H1 (cell line): ENCODE measurements around the gene DHDDS. TPM values are rescaled to one million over a fixed set of nuclear protein-coding genes. Genes with fewer than 3 reads are reported as not detected.

ENCODE experiments used
- CTCF ChIA-PET: fragments of 300-600 bp; sonication (Branson Sonifier 250); formaldehyde crosslinking; loops from one replicate; lab custom pipeline; 2021; ENCODE audit not compliant: partially characterized antibody; lab: Charles Lee
- POLR2A ChIA-PET: fragments of 300-600 bp; sonication (Branson Sonifier 250); formaldehyde crosslinking; loops from one replicate; lab custom pipeline; 2021; ENCODE audit warnings: inconsistent platforms; ENCODE audit not compliant: partially characterized antibody; lab: Charles Lee
- DNase-seq, 2 experiments: peaks; one replicate each; pipeline versions ENCODE4 v3.0.0 to v3.0.0-alpha.2; 2010 to 2022; ENCODE audit warnings: low spot score in 2 of 2, low read depth in 1 of 2, mixed read lengths in 1 of 2
- FAIRE-seq: peaks from 2 replicates; lab custom pipeline; 2011; peaks lifted over from hg19 to GRCh38; lab: Jason Lieb, UNC
- H2AFZ ChIP-seq: 2 replicates; pipeline ENCODE4 v1.8.1; 2012; ENCODE audit warnings: low read length, inconsistent platforms
- H2AK5ac ChIP-seq: 2 replicates; pipeline ENCODE4 v1.6.1; 2013; ENCODE audit warnings: low read depth, low read length
- H2BK120ac ChIP-seq: replicated peaks from 2 replicates; pipeline ENCODE3; 2013; ENCODE audit warnings: low read depth, low read length, inconsistent platforms
- H2BK12ac ChIP-seq: 2 replicates; pipeline ENCODE4 v1.6.1; 2013; ENCODE audit warnings: low read depth, low read length
- H2BK15ac ChIP-seq: 2 replicates; pipeline ENCODE4 v1.6.1; 2013; ENCODE audit warnings: low read length
- H2BK20ac ChIP-seq: 2 replicates; pipeline ENCODE4 v1.6.1; 2013; ENCODE audit warnings: low read length
- H2BK5ac ChIP-seq: 2 replicates; pipeline ENCODE4 v1.6.1; 2013; ENCODE audit warnings: low read depth, low read length
- H3K14ac ChIP-seq: 2 replicates; pipeline ENCODE4 v1.6.1; 2013; ENCODE audit warnings: inconsistent platforms; ENCODE audit not compliant: insufficient read length
- H3K18ac ChIP-seq: 2 replicates; pipeline ENCODE4 v1.6.1; 2013; ENCODE audit warnings: low read length; ENCODE audit errors: extremely low read depth
- H3K23ac ChIP-seq: 2 replicates; pipeline ENCODE4 v1.6.1; 2013; ENCODE audit warnings: inconsistent platforms; ENCODE audit not compliant: insufficient read length
- H3K23me2 ChIP-seq: 2 replicates; pipeline ENCODE4 v1.6.1; 2013; ENCODE audit warnings: low read depth, low read length
- H3K27ac ChIP-seq: 2 replicates; pipeline ENCODE4 v1.6.1; 2011; ENCODE audit warnings: low read depth, low read length, inconsistent platforms
- H3K27me3 ChIP-seq, 4 experiments: replicated peaks in 1 of 4; 1 replicate in 1 of 4; 2 replicates in 3 of 4; pipeline versions ENCODE4 v1.6.1 to v1.8.1; 2011 to 2013; ENCODE audit warnings: low read length in 3 of 4, mild to moderate bottlenecking in 3 of 4, inconsistent platforms in 2 of 4, mixed read lengths in 2 of 4, moderate library complexity in 1 of 4; ENCODE audit not compliant: control insufficient read depth in 3 of 4, insufficient read depth in 3 of 4; ENCODE audit errors: extremely low read depth in 1 of 4
- H3K36me3 ChIP-seq, 4 experiments: 2 replicates each; pipeline versions ENCODE4 v1.6.1 to v1.8.1; 2011 to 2013; ENCODE audit warnings: mild to moderate bottlenecking in 4 of 4, low read length in 3 of 4, moderate library complexity in 2 of 4, control low read depth in 1 of 4, inconsistent platforms in 1 of 4; ENCODE audit not compliant: insufficient read depth in 4 of 4, control insufficient read depth in 2 of 4
- H3K4ac ChIP-seq: replicated peaks from 2 replicates; pipeline ENCODE3; 2013; ENCODE audit warnings: low read length, low read depth, mixed read lengths, inconsistent platforms; ENCODE audit not compliant: insufficient read length
- H3K4me1 ChIP-seq, 4 experiments: replicated peaks in 1 of 4; 1 replicate in 1 of 4; 2 replicates in 3 of 4; pipeline versions ENCODE4 v1.6.1 to v1.8.1; 2011 to 2013; ENCODE audit warnings: low read length in 3 of 4, inconsistent platforms in 2 of 4, mixed read lengths in 1 of 4; ENCODE audit not compliant: insufficient read depth in 4 of 4, control insufficient read depth in 3 of 4
- H3K4me2 ChIP-seq, 2 experiments: 2 replicates each; pipeline versions ENCODE4 v1.6.1 to v1.8.1; 2011 to 2013; ENCODE audit warnings: low read depth in 2 of 2, low read length in 2 of 2, control low read depth in 1 of 2, inconsistent platforms in 1 of 2, mild to moderate bottlenecking in 1 of 2; ENCODE audit not compliant: insufficient read depth in 1 of 2
- H3K4me3 ChIP-seq, 4 experiments: fragments of 200-600, 300-600 bp in 1 of 4; sonication (generic), shearing (Covaris generic), sonication (Bioruptor Twin) in 1 of 4; 2 replicates each; pipeline versions ENCODE4 v1.5.1 to v1.8.1; 2011 to 2016; ENCODE audit warnings: low read length in 4 of 4, low read depth in 3 of 4, control low read depth in 2 of 4, inconsistent platforms in 2 of 4, mild to moderate bottlenecking in 2 of 4, mixed read lengths in 1 of 4, moderate library complexity in 1 of 4; ENCODE audit not compliant: insufficient read depth in 2 of 4; ENCODE audit errors: extremely low read depth in 1 of 4
- H3K56ac ChIP-seq: replicated peaks from 2 replicates; pipeline ENCODE3; 2013; ENCODE audit warnings: low read depth, mild to moderate bottlenecking, mixed read lengths, low read length, inconsistent platforms; ENCODE audit not compliant: insufficient read length
- H3K79me1 ChIP-seq: 2 replicates; pipeline ENCODE4 v1.6.1; 2013; ENCODE audit warnings: low read depth, low read length, control low read depth
- H3K79me2 ChIP-seq, 2 experiments: 2 replicates each; pipeline versions ENCODE4 v1.6.1 to v1.8.1; 2012 to 2013; ENCODE audit warnings: low read length in 2 of 2, mild to moderate bottlenecking in 2 of 2, inconsistent platforms in 1 of 2; ENCODE audit not compliant: insufficient read depth in 2 of 2, control insufficient read depth in 1 of 2
- H3K9ac ChIP-seq, 4 experiments: replicated peaks in 1 of 4; 1 replicate in 1 of 4; 2 replicates in 3 of 4; pipeline versions ENCODE4 v1.6.1 to v1.8.1; 2011 to 2013; ENCODE audit warnings: low read depth in 3 of 4, low read length in 3 of 4, control low read depth in 2 of 4, mild to moderate bottlenecking in 2 of 4, moderate library complexity in 2 of 4, inconsistent platforms in 1 of 4; ENCODE audit errors: extremely low read depth in 1 of 4
- H3K9me3 ChIP-seq, 2 experiments: 2 replicates each; pipeline versions ENCODE4 v1.6.1 to v1.8.1; 2012 to 2013; ENCODE audit warnings: mild to moderate bottlenecking in 2 of 2, moderate library complexity in 2 of 2, control low read depth in 1 of 2, inconsistent platforms in 1 of 2, low read depth in 1 of 2, low read length in 1 of 2, mixed read lengths in 1 of 2; ENCODE audit not compliant: insufficient read depth in 2 of 2
- H4K20me1 ChIP-seq, 2 experiments: replicated peaks in 1 of 2; 2 replicates each; pipeline versions ENCODE3 to v1.8.1; 2011 to 2013; ENCODE audit warnings: inconsistent platforms in 2 of 2, low read length in 2 of 2, mild to moderate bottlenecking in 1 of 2; ENCODE audit not compliant: insufficient read depth in 2 of 2, control insufficient read depth in 1 of 2
- H4K5ac ChIP-seq: 2 replicates; pipeline ENCODE4 v1.6.1; 2013; ENCODE audit warnings: low read length, low read depth, mixed read lengths, inconsistent platforms; ENCODE audit not compliant: insufficient read length
- H4K8ac ChIP-seq: 2 replicates; pipeline ENCODE4 v1.8.0; 2013; ENCODE audit warnings: mild to moderate bottlenecking, moderate library complexity, low read length, inconsistent platforms; ENCODE audit not compliant: insufficient read depth; ENCODE audit errors: extremely low read depth
- H4K91ac ChIP-seq: replicated peaks from 2 replicates; pipeline ENCODE3; 2013; ENCODE audit warnings: low read length, mixed read lengths, inconsistent platforms; ENCODE audit not compliant: insufficient read length
- BCL11A ChIP-seq, 2 experiments: IDR thresholded peaks; one replicate each; pipeline ENCODE4 v1.6.1; 2011; ENCODE audit warnings: low read depth in 2 of 2, low read length in 2 of 2, mild to moderate bottlenecking in 2 of 2
- HDAC2 ChIP-seq, 2 experiments: fragments of 300-600 bp in 1 of 2; sonication (generic) in 1 of 2; IDR thresholded peaks; 2 replicates each; pipeline ENCODE4 v1.6.1; 2011 to 2012; ENCODE audit warnings: low read depth in 2 of 2, low read length in 2 of 2, mild to moderate bottlenecking in 2 of 2, moderate library complexity in 2 of 2, borderline replicate concordance in 1 of 2, inconsistent platforms in 1 of 2
- SAP30 ChIP-seq: fragments of 300-600 bp; sonication (generic); IDR thresholded peaks from 2 replicates; pipeline ENCODE4 v1.7.1; 2012; ENCODE audit warnings: low read length, moderate library complexity, mild to moderate bottlenecking, inconsistent platforms; ENCODE audit not compliant: insufficient read depth, insufficient replicate concordance
- SUZ12 ChIP-seq: fragments of 200-600 bp; sonication (generic); IDR thresholded peaks from 2 replicates; pipeline ENCODE4 v1.6.1; 2012; ENCODE audit warnings: mild to moderate bottlenecking, inconsistent platforms, low read length, moderate library complexity, mixed read lengths
- TAF7 ChIP-seq: optimal IDR thresholded peaks from 2 replicates; pipeline ENCODE3; 2011; ENCODE audit warnings: low read depth, mild to moderate bottlenecking, inconsistent platforms, low read length, moderate library complexity, borderline replicate concordance
- WGBS, 2 experiments: shearing (Covaris generic) in 1 of 2; methylation state at CpG; one replicate each; pipeline versions ENCODE4 v1.1.6 to v1.1.7; 2013 to 2015; ENCODE audit warnings: low lambda C conversion rate in 2 of 2, mixed read lengths in 2 of 2, inconsistent platforms in 1 of 2, low coverage in 1 of 2, missing lambda C conversion rate in 1 of 2; ENCODE audit not compliant: insufficient replicate concordance in 2 of 2, insufficient coverage in 1 of 2, insufficient read length in 1 of 2; ENCODE audit errors: extremely low coverage in 1 of 2, missing lambda C conversion rate in 1 of 2; 5-methylcytosine and 5-hydroxymethylcytosine counted together
- polyA plus RNA-seq, 7 experiments: library from polyadenylated mRNA; depleted of rRNA in 3 of 7; stranded (reverse) in 5 of 7; unstranded in 2 of 7; fragments of >200 nt in 5 of 7; fragments of 200-250 nt in 2 of 7; gene quantifications; 1 replicate in 5 of 7; 2 replicates in 1 of 7; 4 replicates in 1 of 7; pipeline versions ENCODE4 v1.2.1 to v1.2.3, GENCODE V29; 2011 to 2013; ENCODE audit warnings: missing spikeins in 2 of 7, mixed read lengths in 2 of 7
- total RNA-seq: library from RNA; stranded (reverse); fragmentation: NEBNext Ultra II Directional; extraction: Animal tissue kit (Norgen Biotek cat#: 25700); gene quantifications from 2 replicates; pipeline ENCODE4 v1.2.1, GENCODE V29; 2021

DHDDS gene
- total and polyA plus RNA-seq, 2 of the 8 experiments (the other 6 are each of a cell fraction or from before 2014, with no cell fraction given): 28.3 to 44.6 TPM

- H4K91ac ChIP-seq: no peak overlapping the region
- no peak overlapping the region for H3K4me2 ChIP-seq
- no peak overlapping the region for H3K27ac ChIP-seq
- 0 out of 2 replicates have a peak overlapping the region, but pooled peaks have one; percentile 83 for H2BK15ac ChIP-seq
- H4K5ac ChIP-seq: no peak overlapping the region
- ChIA-PET CTCF (interaction anchor here (0.6 to 4.6 kb wide), 27 partner anchors 9 to 190 kb away, joined by 3 to 27 read pairs (median 5); partner anchors contain the start of genes DHDDS, LIN28A and SH3BGRL3), POLR2A (interaction anchor here (12.4 to 15.3 kb wide), 2 partner anchors 15 to 22 kb away, joined by 95 to 166 read pairs; partner anchors contain the start of gene LIN28A)
- H3K4ac ChIP-seq: no peak overlapping the region
- no peak overlapping the region for H3K9ac ChIP-seq
- no peak overlapping the region for H3K14ac ChIP-seq
- H3K18ac ChIP-seq: no peak overlapping the region
- no peak overlapping the region for H2BK5ac ChIP-seq
- H3K4me1 ChIP-seq: peaks cover 1 to 5% (median 3%) of the 10 kb centered on the region in 4 experiments; a peak in 6 of 7 replicates
- H2AFZ ChIP-seq: no peak overlapping the region
- FAIRE-seq: no peak
- no peak for DNase-seq
- H4K20me1 ChIP-seq: no peaks in the 10 kb centered on the region
- no peak overlapping the region for H2BK120ac ChIP-seq
- no peak overlapping the region for H2BK20ac ChIP-seq
- no peak overlapping the region for H4K8ac ChIP-seq
- no peaks in the 10 kb centered on the region for H3K9me3 ChIP-seq
- TF ChIP-seq HDAC2 (IDR thresholded peaks at IDR 0.05; ENCODE audit: borderline replicate concordance in 1 of 2, low read depth in 2 of 2, low read length in 2 of 2) (no peak), BCL11A (IDR thresholded peaks at IDR 0.05; ENCODE audit: low read depth in 2 of 2, low read length in 2 of 2) (no peak), SAP30 (no peak), SUZ12 (no peak), TAF7 (no peak)
- H3K4me3 ChIP-seq: no peak overlapping the region
- H3K23me2 ChIP-seq: no peaks in the 10 kb centered on the region; the same call in 1 of the 2 replicates
- no peaks in the 10 kb centered on the region for H3K79me1 ChIP-seq
- WGBS, 2 experiments: 94% methylated on average over 7 of the region's 8 CpGs; no CpG with 5 or more reads in 1 of the 2 experiments
- no peak overlapping the region for H3K23ac ChIP-seq
- H3K36me3 ChIP-seq: no peaks in the 10 kb centered on the region
- H3K79me2 ChIP-seq: no peaks in the 10 kb centered on the region
- H2BK12ac ChIP-seq: no peak overlapping the region
- H2AK5ac ChIP-seq: no peak overlapping the region
- no peaks in the 10 kb centered on the region for H3K27me3 ChIP-seq
- H3K56ac ChIP-seq: no peak overlapping the region
Observed at GRCh38 chr1:26395754-26396153, 36.4 kb upstream of the DHDDS start.
